MCF 10A (cell line): ENCODE data around the gene FAM72B. TPM values are rescaled to one million over a fixed set of nuclear protein-coding genes. Genes with fewer than 3 reads are reported as not detected.
"Not testable (repeated sequence)": the region's sequence is repeated elsewhere in the genome, so short reads cannot be mapped to it uniquely, and the experiment has no call there.

Source experiments
- BruUV-seq: library from RNA; stranded (reverse); fragments of 400-500 nt; replicated peaks from 2 replicates; lab custom pipeline; 2021; lab: Mats Ljungman, UMichigan
- CTCF ChIA-PET: fragments of 300-600 bp; sonication (Branson Sonifier 250); formaldehyde crosslinking; extraction: SDS; loops from one replicate; lab custom pipeline; 2021; ENCODE audit warnings: antibody characterized with exemption, inconsistent platforms; lab: Yijun Ruan, JAX
- POLR2A ChIA-PET: fragments of 300-600, 350-650 bp; sonication (Branson Sonifier 250); formaldehyde crosslinking; extraction: SDS; loops from one replicate; lab custom pipeline; 2020; ENCODE audit warnings: antibody characterized with exemption, inconsistent platforms; lab: Yijun Ruan, JAX
- DNase-seq: peaks from one replicate; pipeline ENCODE4 v3.0.0-alpha.2; 2018; ENCODE audit not compliant: unreplicated experiment
- H3K27ac Mint-ChIP-seq: one replicate; pipeline ENCODE4 v1.8.0; 2022; ENCODE audit warnings: mild to moderate bottlenecking, low read depth, mixed read lengths; ENCODE audit not compliant: unreplicated experiment
- H3K27me3 Mint-ChIP-seq: one replicate; pipeline ENCODE4 v1.8.0; 2022; ENCODE audit warnings: mixed read lengths; ENCODE audit not compliant: insufficient read depth, unreplicated experiment
- H3K36me3 Mint-ChIP-seq: one replicate; pipeline ENCODE4 v1.8.0; 2022; ENCODE audit warnings: mild to moderate bottlenecking, moderate library complexity, mixed read lengths; ENCODE audit not compliant: insufficient read depth, unreplicated experiment
- H3K4me1 Mint-ChIP-seq: one replicate; pipeline ENCODE4 v1.8.0; 2022; ENCODE audit warnings: mixed read lengths; ENCODE audit not compliant: insufficient read depth, unreplicated experiment
- H3K4me3 Mint-ChIP-seq: one replicate; pipeline ENCODE4 v1.8.0; 2022; ENCODE audit warnings: mild to moderate bottlenecking, moderate library complexity, mixed read lengths; ENCODE audit not compliant: unreplicated experiment
- H3K9me3 Mint-ChIP-seq: one replicate; pipeline ENCODE4 v1.8.0; 2022; ENCODE audit warnings: mixed read lengths; ENCODE audit not compliant: unreplicated experiment
- intact Hi-C: fragments of 100-400 bp; cut with micrococcal nuclease; formaldehyde crosslinking; loops from 2 replicates; pipeline ENCODE4 v1.14.1; 2022
- total RNA-seq: library from RNA; stranded (reverse); gene quantifications from 2 replicates; pipeline ENCODE4 v1.2.3, GENCODE V29; 2022
- TF ChIP-seq, protein P1 (sequence below): fragments of 200-600 bp; IDR thresholded peaks from one replicate; pipeline ENCODE4 v1.8.0; 2022; ENCODE audit warnings: antibody characterized with exemption, mild to moderate bottlenecking; ENCODE audit not compliant: unreplicated experiment

FAM72B gene
- total RNA-seq, 1 experiment from 2014 or later: 8.0 TPM

DNA sequence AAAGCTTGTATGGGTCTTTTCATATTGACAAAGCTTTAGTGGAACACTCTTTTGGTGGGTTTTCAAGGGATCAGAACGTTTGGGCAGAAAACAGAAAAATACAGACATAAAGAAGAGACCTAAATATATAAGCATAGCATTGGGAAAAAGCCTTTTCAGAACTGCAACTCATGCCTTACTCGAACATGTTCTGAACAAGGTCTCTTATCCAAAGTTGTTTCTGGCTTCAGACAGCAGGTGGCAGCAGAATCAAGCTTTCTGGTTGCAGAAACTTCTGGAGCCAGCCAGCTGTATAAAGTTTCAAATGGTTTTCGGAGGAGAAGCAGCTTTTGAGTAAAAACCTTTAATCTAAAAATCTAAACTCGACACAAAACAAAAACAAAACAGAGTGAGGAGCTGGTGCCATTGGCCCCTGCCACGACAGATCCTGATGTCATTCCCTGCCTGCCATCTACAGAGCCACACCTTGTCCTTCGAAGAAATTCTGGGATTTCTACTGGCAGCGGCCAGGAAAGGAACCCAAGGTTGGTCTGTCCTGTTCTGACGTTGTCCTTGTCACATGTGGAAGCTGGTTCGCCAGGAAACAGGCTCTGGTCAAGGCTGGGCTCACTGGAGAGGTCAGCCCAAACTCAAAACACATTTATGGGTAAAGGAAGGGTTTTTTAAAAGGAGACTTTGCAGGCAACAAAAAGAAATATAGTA lies 35.5 kb downstream of the FAM72B start:
- not testable (repeated sequence) for BruUV-seq

DNA sequence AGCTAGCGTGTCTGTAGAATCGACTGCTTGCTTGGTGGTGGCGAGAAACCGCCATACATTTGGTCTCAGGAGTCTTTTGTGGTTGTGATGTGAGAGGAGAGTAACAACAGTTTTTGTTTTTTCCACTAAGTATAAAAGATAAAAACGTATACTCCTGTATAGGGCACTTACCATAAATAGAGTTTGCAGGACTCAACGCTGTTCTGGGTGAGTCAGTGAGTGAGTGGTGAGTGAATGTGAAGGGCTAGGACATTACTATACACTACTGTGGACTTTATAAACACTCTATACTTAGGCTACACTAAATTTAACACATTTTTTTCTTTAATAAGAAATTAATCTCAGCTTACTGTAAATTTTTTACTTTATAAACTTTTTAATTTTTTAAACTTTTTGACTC lies 43.7 kb downstream of the FAM72B start:
- H3K27ac Mint-ChIP-seq, POLR2A ChIA-PET, H3K9me3 Mint-ChIP-seq, intact Hi-C loops, H3K36me3 Mint-ChIP-seq, DNase-seq, CTCF ChIA-PET, BruUV-seq, H3K4me3 Mint-ChIP-seq, H3K27me3 Mint-ChIP-seq, H3K4me1 Mint-ChIP-seq: not testable (repeated sequence)

More for the DNA sequence above, 35.5 kb downstream of the FAM72B start:
- H3K9me3 Mint-ChIP-seq, H3K4me3 Mint-ChIP-seq, H3K27ac Mint-ChIP-seq, POLR2A ChIA-PET, intact Hi-C loops, H3K36me3 Mint-ChIP-seq, H3K4me1 Mint-ChIP-seq, CTCF ChIA-PET, DNase-seq, H3K27me3 Mint-ChIP-seq: not testable (repeated sequence)
- TF ChIP-seq, protein P1, sequence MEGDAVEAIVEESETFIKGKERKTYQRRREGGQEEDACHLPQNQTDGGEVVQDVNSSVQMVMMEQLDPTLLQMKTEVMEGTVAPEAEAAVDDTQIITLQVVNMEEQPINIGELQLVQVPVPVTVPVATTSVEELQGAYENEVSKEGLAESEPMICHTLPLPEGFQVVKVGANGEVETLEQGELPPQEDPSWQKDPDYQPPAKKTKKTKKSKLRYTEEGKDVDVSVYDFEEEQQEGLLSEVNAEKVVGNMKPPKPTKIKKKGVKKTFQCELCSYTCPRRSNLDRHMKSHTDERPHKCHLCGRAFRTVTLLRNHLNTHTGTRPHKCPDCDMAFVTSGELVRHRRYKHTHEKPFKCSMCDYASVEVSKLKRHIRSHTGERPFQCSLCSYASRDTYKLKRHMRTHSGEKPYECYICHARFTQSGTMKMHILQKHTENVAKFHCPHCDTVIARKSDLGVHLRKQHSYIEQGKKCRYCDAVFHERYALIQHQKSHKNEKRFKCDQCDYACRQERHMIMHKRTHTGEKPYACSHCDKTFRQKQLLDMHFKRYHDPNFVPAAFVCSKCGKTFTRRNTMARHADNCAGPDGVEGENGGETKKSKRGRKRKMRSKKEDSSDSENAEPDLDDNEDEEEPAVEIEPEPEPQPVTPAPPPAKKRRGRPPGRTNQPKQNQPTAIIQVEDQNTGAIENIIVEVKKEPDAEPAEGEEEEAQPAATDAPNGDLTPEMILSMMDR: peak; percentile 13

DNA sequence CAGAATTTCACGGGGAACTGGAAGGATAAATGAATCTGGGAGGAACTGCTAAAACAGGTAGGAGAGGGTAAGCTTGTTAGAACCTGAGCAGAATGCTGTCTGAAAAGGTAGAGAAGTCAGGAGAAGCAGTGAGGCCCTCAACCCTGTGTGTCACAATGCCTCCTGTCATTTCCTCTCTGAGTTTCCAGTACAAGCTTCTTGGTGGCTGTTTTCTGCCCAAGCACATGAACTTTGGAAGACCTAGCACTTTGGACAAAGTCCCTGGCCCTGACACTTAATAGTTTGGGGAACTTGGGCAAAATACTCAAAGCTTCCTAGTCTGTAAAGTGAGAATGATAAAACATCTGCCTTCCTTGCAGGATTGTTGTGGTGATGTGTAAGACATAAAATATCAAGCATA lies 52.6 kb downstream of the FAM72B start:
- DNase-seq, H3K4me3 Mint-ChIP-seq, H3K36me3 Mint-ChIP-seq, H3K4me1 Mint-ChIP-seq, BruUV-seq, CTCF ChIA-PET, H3K27me3 Mint-ChIP-seq, POLR2A ChIA-PET, intact Hi-C loops, H3K9me3 Mint-ChIP-seq, H3K27ac Mint-ChIP-seq: not testable (repeated sequence)

GRCh38 chr1:121118480-121118824 lies 65.7 kb downstream of the FAM72B start:
- H3K27me3 Mint-ChIP-seq, DNase-seq, intact Hi-C loops, H3K4me1 Mint-ChIP-seq, H3K4me3 Mint-ChIP-seq, POLR2A ChIA-PET, CTCF ChIA-PET, BruUV-seq, H3K27ac Mint-ChIP-seq, H3K36me3 Mint-ChIP-seq, H3K9me3 Mint-ChIP-seq: not testable (repeated sequence)

Other genes with a start within 250 kb of the FAM72B start
- 36.6 and 37.1 TPM in 2 replicates for gene SRGAP2C, start 635 bp upstream of the FAM72B start, total RNA-seq